Measurements from ENCODE around the gene HMCN1.
"Not testable (repeated sequence)": the region's sequence is repeated elsewhere in the genome, so short reads cannot be mapped to it uniquely, and the experiment has no call there.

HMCN1 gene

DNA sequence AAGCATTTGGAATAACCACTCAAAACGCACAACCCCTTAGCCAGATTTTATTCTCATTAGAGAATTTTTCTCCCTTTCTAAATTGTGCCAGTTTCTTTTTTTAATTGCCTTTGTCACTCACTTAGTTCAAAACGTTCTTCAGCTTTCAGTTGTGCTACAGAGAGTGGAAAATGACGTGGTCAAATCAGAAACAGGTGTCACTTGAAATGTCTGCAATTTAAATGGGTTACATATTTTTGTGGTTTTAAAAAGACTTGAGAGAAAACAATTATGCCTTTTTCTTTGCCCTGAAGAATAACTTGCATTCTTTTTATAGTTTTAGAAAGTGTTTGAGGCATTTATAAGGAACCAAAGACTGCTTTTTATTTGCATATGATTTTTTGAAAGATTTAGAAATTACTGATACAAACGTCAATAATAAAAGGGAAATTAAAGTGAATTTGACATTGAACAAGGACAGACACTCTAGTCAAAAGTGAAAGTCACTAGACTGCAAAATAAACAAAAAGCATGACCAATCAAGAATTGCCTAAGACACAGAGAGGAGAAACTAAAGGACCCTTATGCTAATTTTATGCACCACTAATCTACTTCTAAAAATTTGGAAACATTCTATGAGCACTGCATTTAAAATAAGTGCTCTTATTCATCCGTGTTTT, 449.9 kb downstream of the HMCN1 start:
- H3K4me3 ChIP-seq (ENCODE audit: low read depth, low read length), result no peak overlapping the region

DNA sequence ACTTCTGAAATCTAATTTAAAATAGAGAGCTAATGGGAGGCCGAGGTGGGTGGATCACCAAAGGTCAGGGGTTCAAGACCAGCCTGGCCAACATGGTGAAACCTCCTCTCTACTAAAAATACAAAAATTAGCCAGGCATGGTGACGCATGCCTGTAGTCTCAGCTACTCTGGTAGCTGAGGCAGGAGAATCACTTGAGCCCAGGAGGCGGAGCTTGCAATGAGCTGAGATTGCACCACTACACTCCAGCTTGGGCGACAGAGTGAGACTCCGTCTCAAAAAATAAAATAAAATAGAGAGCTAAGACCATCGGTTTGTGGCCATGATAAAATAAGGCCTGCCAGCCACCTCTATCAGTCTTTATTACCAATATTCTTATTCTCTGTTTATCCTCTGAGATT, 452.1 kb downstream of the HMCN1 start:
- H3K4me3 ChIP-seq (ENCODE audit: low read depth, low read length), result not testable (repeated sequence)

DNA sequence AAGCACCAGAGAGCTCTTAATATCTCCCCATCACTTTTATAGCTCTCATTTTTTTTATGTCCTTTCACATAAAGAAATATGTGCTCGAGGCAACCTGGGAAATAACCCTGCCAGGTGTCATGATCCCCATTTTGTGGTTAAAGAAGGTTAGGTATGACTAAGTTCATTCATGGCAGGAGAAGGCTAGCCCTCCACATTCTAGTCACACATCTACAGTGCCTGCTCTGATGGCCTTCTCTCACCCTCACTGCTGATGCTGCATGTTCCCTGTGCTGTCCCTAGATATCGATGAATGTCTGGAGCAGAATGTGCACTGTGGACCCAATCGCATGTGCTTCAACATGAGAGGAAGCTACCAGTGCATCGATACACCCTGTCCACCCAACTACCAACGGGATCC, 453.4 kb downstream of the HMCN1 start:
- H3K4me3 ChIP-seq (ENCODE audit: low read depth, low read length), result no peak overlapping the region

DNA sequence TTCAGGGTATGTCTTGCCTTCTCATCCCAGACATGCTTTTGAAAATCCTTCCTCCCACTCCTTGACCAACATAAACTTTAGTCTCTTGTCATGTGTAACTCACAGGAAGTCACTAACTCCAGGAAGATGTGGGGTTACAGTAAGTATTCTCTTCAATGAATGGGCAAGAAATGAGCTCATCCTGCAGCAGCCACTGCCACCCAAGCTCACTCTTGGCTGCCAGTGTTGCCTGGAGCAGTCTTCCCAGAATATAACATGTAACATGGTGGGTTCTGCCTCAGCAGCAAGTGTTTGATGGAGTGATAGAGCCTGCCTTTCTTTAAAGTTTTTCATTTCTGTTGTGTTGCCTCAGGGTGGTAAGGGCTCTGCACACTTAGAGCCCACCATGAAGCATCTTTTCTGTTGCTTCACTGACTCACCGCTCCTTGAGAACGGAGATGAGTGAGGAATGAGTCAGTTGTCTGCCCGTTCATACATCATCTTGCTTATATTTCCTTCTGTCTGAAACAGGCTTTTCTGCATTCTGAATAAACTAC, 453.9 kb downstream of the HMCN1 start:
- no peak overlapping the region for H3K4me3 ChIP-seq (ENCODE audit: low read depth, low read length)

DNA sequence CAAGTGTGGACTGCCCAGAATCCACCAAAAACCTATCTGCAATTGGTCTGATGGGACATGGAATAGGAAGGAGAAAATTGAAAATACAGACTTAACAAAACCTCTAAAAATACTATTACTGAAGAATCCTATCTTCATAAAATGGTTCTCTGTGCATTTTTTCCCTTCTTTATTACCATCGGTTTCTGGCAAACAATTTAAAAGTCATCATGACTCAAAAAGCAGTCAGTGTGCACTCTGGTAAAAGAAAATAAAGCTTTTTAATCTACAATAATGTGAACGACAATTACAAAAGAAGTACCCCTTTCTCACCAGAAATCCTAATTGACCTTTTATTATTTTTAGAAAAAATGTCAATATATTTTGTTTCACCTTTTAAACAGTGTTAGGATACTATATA, 454.5 kb downstream of the HMCN1 start:
- no peak overlapping the region for H3K4me3 ChIP-seq (ENCODE audit: low read depth, low read length)

DNA sequence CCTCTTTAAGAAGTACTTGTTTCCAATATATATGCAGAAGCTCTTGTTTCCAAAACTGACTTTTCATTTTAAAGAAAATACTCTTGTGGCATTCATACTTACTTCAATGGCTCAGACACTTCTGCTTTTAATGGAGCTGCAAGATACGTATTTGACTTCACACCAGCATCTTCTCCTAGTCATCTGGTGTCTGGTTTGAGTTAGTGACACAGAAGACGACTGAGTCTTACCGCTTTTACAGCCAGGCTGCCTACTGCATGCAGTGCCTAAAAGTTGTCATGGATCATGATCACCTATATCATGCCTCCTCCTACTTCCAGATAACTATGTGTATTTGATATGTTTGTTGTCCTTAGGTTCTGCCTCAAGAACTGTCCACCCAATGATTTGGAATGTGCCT, 455.0 kb downstream of the HMCN1 start:
- H3K4me3 ChIP-seq (ENCODE audit: low read depth, low read length), result no peak overlapping the region

DNA sequence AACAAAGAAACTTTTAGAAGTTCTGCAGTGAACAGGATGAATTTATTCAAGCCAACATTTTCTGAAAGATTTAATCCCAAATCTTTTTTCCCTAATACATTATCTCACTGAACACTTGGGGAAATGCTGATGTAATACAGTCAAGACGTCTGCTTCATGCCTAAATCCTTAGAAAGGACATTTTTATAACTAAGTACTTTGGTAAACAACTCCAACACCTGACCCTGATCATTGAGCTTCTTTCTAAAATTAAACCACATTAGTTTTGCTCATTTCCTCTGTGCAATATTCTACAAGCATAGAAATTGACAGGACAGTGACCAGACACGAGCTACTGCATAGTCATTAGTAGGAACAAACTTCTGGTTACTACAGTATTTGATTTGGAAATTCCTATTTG, 457.3 kb downstream of the HMCN1 start:
- no peak overlapping the region for H3K4me3 ChIP-seq (ENCODE audit: low read depth, low read length)

DNA sequence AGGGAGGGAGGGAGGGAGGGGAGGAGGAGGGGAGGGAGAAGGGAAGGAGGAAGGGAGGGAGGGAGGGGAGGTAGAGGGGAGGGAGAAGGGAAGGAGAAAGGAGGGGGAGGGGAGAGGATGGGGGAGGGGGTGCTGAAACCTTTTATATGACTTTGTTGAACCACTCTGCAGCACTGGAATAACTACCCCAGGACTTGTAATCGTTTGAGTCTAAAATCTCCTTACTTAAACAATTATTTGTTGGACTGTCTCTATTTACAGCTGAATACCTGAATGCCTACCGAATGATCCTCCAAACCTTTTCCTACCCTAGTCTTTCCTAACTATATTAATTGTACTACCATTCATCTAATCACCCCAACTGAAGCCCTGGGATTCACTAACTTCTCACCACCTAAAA, 459.0 kb downstream of the HMCN1 start:
- no peak overlapping the region for H3K4me3 ChIP-seq (ENCODE audit: low read depth, low read length)

DNA sequence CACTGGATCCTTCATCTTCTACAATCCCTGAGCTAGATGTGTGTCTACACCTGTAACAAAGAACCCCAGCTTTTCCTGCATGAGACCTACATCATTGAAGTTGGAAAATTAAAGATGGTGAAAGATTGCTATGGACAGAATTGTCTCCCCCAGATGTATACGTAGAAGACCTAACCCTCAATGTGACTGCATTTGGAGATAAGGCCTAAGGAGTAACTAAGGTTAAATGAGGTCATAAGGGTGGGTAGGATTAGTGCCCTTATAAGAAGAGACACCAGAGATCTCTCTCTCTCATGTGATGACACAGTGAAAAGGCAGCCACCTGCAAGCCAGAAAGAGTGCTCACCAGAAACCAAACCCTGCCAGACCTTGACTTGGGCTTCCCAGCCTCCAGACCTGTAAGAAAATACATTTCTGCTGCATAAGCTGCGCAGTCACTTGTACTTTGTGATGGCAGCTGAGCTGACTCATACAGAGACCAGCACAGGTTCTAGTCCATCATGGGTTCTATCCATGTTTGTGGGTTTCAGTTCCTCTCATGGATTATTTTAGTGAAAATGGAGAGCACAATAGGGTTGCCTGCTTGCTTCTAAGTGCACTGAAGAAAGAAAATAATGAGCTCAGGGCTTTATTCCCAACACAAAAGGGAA, 460.0 kb downstream of the HMCN1 start:
- H3K4me3 ChIP-seq (ENCODE audit: low read depth, low read length), result no peak overlapping the region

DNA sequence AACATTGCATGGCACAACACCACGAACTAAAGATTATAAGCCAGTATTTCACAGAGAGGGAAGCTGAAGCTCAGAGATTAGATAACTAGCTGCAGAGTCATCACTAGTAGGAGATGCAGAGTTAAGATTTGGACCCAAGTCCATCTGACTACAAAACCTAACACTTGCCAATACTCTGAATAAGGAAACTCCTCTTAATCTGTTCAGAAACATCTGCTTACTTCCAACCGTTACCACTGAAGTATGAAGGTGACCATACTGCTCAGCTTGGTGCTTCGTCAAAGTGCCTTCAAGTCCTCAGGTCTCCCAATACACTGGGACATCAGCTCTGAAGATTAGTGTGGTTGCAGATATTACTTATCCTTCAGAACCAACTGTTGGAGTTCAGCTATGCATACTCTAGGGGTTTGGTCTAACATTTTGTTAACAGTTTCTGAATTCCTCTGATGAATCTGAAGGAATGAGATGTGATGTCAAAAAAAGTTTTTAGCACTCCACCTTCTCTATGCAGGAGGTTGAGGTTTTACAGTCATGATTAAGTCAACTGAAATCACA, 461.3 kb downstream of the HMCN1 start:
- H3K4me3 ChIP-seq (ENCODE audit: low read depth, low read length), result no peak overlapping the region

DNA sequence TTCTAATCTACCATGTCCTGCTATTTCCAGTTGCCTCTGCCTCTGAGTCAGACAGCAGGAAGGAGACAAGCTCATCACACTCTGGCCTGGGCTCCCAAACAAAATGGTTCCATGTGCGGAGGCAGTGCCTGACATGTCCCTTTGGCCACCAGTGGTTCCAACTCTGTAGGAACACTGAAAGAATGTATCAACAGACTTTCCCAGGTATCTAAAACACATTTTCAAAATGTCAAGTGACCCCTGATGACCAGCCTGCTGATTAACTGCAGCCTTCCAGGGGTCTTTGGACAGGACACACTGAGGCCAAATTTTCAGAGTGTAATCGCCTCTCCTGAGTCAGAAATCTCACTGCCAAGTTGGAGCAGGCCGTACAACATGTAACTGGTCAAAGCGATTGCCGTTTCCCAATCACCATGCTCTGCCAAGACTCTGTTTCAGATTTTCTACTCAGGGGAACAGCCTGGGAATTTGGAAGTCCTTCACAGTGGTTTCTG, 468.1 kb downstream of the HMCN1 start:
- no peak overlapping the region for H3K4me3 ChIP-seq (ENCODE audit: low read depth, low read length)

DNA sequence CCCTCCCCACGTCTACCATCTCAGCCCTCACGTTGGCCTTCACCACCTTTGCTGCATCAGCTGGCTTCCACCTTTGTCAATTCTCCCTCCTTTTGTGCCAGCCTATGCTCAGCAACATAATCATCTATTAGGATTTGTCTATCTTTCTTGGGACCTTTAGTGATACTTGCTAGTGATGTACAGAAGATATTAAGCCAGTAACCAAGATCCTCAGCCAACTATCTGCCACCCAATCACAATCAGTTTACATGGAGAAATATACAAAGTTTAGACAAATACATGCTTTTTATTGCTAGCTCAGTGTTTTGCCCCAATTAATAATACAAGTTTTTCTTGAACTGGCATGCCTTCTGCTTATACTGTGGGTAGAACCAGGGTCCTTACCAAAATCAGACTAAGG, 468.6 kb downstream of the HMCN1 start:
- H3K4me3 ChIP-seq (ENCODE audit: low read depth, low read length), result no peak overlapping the region

DNA sequence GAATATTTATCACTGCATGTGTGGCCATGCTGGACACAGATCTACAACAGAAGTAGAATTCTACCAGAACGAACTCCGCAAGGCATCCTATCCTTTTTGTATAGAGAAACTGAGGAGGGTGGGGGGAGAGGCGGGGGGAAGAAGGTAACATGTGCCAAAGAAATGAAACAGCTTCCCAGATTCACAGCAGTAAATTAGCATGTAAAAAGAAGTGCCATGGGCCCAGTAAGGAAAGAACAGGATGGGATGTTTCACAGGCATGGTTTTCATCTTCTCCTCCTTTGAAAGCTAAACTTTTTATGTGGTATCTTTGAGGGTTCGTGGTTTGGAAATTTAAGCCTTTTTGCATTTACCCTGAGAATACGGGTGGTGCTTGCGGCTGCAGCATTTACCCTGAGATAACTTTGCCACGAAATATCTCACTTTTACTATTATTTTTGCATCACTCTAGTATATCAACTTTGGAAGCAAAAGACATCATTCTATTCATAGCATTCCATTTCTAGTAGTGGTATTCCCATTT, 471.9 kb downstream of the HMCN1 start:
- no peak overlapping the region for H3K4me3 ChIP-seq (ENCODE audit: low read depth, low read length)

DNA sequence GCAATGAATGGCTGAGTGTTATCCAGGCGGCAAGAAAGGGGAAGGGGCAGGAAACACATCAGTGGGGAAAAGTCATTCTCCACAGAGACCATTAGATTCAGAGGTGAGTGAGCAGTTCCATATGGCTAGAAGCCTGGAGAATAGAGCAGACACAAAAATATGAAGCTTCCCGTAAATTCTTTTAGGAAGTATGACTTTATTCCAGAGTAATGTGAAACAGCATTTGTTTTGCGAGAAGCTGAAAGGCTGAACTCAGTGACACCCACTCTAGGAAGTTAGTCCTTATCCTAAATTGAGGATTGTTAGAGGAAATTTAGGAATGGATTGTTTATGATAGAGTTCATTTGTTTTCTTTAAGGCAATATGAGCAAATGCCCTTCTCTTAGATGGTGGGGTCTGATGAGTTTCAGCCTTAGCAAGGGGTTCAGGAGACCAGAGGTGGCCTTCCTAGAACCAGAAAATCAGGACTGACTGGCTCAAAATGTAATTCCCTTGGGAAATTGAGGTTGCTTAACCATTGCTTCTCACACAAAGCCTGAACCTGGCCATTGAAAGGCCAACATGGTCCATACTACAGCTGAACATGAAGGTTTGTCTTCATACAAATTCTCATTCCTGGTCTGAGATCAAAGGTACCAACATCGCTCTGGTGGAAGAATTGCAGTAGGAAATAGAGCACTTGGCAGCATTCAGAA, 473.3 kb downstream of the HMCN1 start:
- H3K4me3 ChIP-seq (ENCODE audit: low read depth, low read length), result no peak overlapping the region

DNA sequence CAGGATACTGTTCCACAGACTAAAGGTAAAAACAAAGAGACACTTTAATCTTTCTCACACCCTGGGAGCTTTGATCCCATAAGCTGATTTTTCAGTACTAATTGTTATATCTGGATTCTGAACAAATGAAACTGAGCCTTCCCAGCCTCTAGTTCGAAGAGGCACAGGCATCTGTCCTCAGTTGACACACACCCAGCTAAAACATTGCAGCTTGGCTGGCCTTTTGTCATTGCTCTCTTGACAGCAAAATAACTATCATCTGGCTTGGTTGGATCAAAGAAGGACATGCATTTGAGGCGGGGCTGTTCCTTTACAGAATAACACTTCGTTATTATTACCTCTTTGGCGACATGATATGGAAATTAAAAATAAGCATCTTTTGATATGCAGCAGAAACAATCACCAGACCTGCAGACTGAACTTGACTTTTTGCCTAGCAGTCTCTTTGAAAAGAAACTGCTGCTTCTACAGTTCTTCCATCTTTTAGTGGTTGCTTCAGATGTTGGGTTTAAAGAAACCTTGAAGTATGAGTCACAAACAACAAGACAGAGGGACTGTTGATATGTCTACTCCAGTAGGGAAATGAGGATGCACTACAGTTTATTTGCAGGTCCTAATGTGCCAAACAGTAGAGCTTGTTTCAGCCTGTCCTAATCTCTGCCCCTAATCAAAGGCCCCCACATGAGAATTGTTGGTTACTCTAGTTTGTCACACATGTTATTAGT, 474.4 kb downstream of the HMCN1 start:
- H3K4me3 ChIP-seq (ENCODE audit: low read depth, low read length), result no peak overlapping the region

DNA sequence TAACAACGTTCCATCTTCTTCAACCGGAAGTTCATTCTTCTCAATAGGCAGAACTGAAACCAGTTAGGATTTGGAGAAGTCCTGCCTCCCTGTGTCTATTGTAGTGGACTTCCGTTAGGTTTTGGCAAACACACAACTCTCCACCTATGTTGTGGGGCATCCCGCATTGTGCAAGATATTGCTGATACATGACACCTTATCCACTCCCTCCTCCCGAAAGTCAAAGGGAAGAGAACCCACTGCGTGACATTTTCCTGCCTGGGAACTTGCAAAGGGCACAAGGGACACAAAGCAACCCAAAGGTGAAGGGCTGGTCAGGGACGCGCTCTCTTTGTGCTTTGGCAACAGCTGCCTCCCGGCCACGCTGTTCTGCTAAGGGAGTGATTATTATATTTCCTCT, 476.1 kb downstream of the HMCN1 start:
- H3K4me3 ChIP-seq (ENCODE audit: low read depth, low read length), result no peak overlapping the region

DNA sequence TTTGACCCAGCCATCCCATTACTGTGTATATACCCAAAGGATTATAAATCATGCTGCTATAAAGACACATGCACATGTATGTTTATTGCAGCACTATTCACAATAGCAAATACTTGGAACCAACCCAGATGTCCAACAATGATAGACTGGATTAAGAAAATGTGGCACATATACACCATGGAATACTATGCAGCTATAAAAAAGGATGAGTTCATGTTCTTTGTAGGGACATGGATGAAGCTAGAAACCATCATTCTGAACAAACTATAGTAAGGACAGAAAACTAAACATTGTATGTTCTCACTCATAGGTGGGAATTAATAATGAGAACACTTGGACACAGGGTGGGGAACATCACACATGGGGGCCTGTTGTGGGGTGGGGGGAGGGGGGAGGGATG, 477.4 kb downstream of the HMCN1 start:
- H3K4me3 ChIP-seq (ENCODE audit: low read depth, low read length), result not testable (repeated sequence)

DNA sequence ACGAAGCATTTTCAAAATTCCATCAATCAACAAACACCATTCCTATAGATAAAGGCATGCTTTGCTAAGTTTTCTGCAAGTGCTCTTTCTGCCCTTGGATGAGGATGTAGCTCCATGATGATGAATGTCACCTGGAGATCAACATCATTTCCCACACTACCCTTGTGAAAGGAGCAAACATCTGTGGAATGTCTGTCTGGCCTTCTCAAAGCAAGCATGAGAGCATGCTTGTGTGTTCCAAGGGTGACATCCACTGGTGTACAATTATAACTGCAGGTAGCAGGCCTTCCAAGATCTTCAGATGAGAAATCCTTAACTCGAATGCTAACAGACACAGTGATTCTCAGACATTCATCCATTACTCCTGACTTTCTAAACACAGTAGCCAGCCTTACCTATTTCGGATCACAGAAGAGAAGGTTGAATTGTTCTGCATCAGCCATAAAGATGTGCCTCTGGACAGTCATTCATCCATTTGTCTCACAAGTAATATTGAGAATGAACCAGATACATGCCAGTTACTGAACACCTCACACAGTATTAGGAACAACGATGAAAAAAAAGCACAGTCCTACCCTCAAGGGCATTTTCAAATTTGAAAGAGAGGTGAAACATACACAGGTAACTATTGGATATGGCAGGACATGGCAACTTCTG, 478.5 kb downstream of the HMCN1 start:
- no peak overlapping the region for H3K4me3 ChIP-seq (ENCODE audit: low read depth, low read length)

DNA sequence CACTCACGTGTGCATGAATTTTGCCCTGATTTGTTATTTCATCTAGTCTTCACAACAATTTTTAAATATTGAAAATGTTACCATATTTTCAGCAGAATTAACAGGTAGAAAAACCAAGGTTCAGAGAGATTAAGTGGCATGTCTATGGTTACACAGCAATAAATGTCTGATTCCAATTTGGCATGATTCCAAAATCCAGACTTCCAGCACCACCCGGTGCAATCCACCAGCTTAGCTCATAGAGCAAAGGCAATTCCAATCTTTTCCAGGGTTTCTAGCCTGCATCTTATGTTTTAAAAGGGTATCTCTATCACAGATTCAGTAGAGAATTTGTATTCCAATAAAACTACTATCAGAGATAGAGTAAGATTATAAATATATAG, 479.0 kb downstream of the HMCN1 start:
- H3K4me3 ChIP-seq (ENCODE audit: low read depth, low read length), result no peak overlapping the region

DNA sequence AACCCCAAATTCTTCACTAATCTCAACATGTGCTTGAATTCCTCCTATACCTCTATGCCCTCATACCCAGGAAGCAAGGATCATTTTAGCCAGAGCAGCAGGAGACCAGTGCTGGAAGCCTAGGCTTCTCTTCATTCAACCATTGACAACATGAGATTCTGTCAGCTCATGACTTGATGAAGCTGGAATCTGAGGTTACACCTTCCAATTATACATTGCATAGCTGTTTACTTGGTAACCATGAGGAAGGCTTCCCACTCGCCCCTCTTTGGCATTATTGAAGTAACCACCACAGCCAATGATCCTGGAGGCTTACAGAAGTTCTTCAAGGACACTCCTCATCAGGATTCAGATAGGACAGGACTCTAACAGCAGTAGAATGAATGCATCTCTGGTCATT, 480.6 kb downstream of the HMCN1 start:
- no peak overlapping the region for H3K4me3 ChIP-seq (ENCODE audit: low read depth, low read length)
